GM19025 (cell line): Measurements from ENCODE around the gene C11orf98.
"Not testable (repeated sequence)": the region's sequence is repeated elsewhere in the genome, so short reads cannot be mapped to it uniquely, and the experiment has no call there.

ENCODE experiments used
- ATAC-seq: cut with Tn5 transposase; IDR thresholded peaks from one replicate; pipeline ENCODE4 v1.9.1; 2021; ENCODE audit warnings: mild to moderate bottlenecking, low read depth, moderate library complexity; ENCODE audit not compliant: unreplicated experiment

The C11orf98 gene

GRCh38 chr11:62687508-62688396 is 22.7 kb upstream of the C11orf98 start:
- no peak for ATAC-seq

- no peak for ATAC-seq
Measured at GRCh38 chr11:62682518-62682917, 17.5 kb upstream of the C11orf98 start.

- no peak for ATAC-seq
Measured at GRCh38 chr11:62680825-62681240, 15.8 kb upstream of the C11orf98 start.

- peak; percentile 67 for ATAC-seq
Measured at GRCh38 chr11:62678770-62679696, 14.0 kb upstream of the C11orf98 start, which contains the start of gene UBXN1. TSS of gene UBXN1 (minus strand) at chr11:62679073. CDS start at chr11:62678923, 150 bp downstream.

DNA sequence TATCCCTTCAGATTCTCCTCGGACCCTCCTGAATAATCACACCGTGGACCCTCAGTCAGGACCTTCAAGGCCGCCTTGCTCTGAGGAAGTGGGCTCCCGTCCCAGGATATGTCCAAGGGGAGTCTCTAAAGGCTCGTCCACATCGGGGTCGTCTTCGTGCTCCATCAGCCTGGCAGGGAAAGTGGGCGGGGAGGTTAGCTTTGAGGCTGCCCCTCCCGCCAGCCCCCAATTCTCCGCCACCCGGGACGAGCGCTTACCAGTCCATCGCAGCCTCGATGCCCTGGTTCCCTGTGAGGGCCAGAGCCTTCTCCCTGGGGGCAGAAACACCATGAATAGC is 13.4 kb upstream of the C11orf98 start:
- ATAC-seq: no peak

DNA sequence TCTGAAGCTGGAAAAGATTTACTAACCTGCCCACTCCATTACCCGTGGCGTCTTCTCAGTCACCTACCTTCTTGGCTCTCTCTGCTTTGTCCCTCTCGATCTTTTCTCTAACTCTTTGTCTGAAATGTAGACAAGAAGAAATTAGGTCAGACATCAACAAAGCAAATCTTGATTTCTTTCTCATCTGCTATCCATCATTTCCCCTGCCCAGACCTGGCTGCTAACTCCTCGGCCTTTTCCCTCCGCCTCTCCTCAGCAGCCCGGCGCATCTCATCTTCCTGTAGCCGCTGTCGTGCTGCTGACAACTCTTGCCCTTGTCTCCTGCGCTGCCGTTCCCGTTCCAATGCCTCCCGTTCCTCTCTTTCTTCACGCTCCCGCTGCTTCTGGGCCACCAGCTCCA is 12.7 kb upstream of the C11orf98 start:
- ATAC-seq: no peak

DNA sequence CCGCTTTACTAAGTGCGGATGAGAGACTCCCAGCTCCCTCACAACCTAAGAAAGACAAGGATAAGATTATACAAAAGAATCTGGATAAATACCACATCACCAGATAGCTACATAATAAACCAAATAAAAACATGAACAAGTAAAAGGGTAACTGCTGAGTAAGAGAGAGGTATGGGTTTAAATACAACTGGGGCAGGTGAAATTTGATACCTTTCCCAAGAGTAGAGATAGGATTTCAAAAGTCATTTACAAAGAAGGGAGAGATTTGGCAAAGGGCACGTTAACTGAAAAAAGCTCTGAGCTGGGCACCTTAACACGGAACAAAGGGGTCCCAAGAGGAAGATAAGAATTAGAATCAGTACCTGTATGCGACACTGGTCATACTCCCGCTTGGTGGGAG is 12.1 kb upstream of the C11orf98 start:
- ATAC-seq: no peak

DNA sequence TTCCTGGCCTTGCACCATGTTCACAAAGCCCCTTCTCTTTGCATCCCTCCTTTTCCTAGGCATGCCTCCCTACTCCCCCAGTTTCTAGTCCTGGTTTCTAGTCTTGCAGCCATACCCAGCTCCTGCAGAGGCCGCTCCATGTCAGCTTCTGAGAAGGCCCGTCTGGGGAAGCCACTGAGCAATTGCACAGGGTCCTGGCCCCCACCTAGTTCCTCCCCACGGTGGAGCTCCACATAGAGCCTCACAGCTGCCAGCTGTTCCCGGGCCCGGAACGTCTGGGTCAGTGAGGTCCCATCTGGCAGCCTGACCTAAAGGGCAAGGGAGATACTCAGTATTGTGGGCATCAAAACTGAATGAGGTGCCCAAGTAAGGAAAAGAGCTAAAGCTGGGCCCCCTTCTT is 11.7 kb upstream of the C11orf98 start:
- no peak for ATAC-seq

DNA sequence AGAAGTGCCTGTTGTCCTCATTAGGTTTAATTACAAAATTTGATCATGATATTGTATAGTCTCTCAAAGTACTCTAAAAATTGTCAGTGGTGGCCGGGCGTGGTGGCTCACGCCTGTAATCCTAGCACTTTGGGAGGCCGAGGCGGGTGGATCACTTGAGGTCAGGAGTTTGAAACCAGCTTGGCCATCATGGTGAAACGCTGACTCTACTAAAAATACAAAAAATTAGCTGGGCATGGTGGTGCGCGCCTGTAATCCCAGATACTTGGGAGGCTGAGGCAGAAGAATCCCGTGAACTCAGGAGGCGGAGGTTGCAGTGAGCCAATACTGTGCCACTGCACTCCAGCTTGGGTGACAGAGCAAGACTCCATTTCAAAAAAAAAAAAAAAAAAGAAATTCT is 10.4 kb upstream of the C11orf98 start:
- not testable (repeated sequence) for ATAC-seq

- ATAC-seq: no peak
Measured at GRCh38 chr11:62673196-62673525, 8.2 kb upstream of the C11orf98 start.

DNA sequence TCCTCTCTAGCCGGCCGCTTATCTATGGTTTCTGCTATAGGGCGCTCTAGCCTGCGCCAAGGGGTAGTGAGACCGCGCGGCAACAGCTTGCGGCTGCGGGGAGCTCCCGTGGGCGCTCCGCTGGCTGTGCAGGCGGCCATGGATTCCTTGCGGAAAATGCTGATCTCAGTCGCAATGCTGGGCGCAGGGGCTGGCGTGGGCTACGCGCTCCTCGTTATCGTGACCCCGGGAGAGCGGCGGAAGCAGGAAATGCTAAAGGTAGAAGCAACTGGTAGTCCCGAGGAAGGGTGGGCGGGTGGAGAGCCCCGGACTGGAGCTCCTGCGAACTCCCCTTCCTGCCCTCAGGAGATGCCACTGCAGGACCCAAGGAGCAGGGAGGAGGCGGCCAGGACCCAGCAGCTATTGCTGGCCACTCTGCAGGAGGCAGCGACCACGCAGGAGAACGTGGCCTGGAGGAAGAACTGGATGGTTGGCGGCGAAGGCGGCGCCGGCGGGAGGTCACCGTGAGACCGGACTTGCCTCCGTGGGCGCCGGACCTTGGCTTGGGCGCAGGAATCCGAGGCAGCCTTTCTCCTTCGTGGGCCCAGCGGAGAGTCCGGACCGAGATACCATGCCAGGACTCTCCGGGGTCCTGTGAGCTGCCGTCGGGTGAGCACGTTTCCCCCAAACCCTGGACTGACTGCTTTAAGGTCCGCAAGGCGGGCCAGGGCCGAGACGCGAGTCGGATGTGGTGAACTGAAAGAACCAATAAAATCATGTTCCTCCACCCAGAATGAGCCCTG is 6.8 kb upstream of the C11orf98 start, which contains the start of the genes LBHD1 and UQCC3:
LBHD1 (minus strand) TSS at position 660 of the 782 bp plus-strand sequence. CDS start 2,236 bp downstream, outside the sequence.
UQCC3 (plus strand) TSS at position 66 of the 782 bp plus-strand sequence; CDS start at position 139, 73 bp downstream.
- peak; percentile 55 for ATAC-seq

GRCh38 chr11:62671236-62671607 is 6.2 kb upstream of the C11orf98 start:
- ATAC-seq: no peak

GRCh38 chr11:62669420-62670161 is 4.6 kb upstream of the C11orf98 start:
- no peak for ATAC-seq

DNA sequence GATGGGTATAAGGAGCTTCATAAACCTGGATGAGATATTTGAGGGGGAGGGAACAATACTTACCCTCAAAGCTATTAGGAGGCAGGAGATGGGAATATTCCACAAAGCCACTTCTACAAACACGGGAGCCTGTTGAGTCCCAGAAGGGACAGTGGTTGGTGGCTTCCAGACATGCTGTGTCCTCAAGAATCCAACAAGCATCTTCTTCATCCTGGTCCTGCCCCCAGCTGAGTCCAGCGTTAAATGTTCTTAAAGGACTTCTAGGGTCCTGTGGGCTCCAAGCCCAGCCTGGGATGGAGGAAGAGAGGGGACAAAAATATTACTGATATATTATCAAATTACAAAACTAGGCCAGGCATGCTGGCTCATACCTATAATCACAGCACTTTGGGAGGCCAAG is 2.5 kb upstream of the C11orf98 start:
- no peak for ATAC-seq

- ATAC-seq: no peak
Measured at GRCh38 chr11:62666259-62666926, 1.4 kb upstream of the C11orf98 start.

- no peak for ATAC-seq
Measured at GRCh38 chr11:62665599-62666258, 719 bp upstream of the C11orf98 start.

GRCh38 chr11:62664405-62665074 is 470 bp downstream of the C11orf98 start:
- ATAC-seq: peak; percentile 12

DNA sequence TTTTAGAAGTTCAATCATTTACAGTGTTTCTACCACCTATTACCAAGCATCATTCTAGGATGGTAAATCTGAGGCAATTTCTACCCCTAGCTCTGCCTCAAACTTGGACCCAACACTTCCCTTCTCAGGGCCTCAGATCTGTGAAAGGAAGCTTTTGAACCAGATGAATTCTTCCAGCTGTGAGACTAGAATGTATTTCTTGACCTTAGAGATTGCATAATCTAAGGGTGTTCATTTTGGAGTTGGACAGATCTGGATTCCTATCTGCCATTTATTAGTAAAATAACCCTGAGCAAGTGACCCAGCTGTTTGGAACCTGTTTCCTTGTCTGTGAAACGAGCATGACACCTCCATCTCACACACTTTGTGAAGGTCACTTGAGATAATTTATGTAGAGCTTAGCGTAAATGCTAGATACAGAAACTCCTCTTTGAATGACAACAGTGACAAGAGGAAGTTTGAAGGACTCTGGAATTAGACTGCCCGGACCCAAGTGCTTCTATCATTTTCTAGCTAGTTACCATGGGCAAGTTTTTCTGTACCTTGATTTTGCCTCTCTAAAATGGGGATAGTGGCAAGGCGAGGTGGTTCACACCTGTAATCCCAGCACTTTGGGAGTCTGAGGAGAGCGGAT is 8.1 kb downstream of the C11orf98 start:
- no peak for ATAC-seq
